ES-I3 (cell line): ENCODE data around the gene MYO19.
"Not testable (repeated sequence)": the region's sequence is repeated elsewhere in the genome, so short reads cannot be mapped to it uniquely, and the experiment has no call there.

Experiments
- H3K36me3 ChIP-seq: 2 replicates; pipeline ENCODE4 v1.6.1; 2013; ENCODE audit warnings: mild to moderate bottlenecking, low read length, control low read depth, moderate library complexity; ENCODE audit not compliant: insufficient read depth
- H3K4me1 ChIP-seq: 2 replicates; pipeline ENCODE4 v1.6.1; 2013; ENCODE audit warnings: mild to moderate bottlenecking, control low read depth, low read length; ENCODE audit not compliant: insufficient read depth
- H3K9ac ChIP-seq: 2 replicates; pipeline ENCODE4 v1.6.1; 2013; ENCODE audit warnings: low read depth, mild to moderate bottlenecking, low read length, moderate library complexity
- H3K9me3 ChIP-seq: 2 replicates; pipeline ENCODE4 v1.6.1; 2013; ENCODE audit warnings: mild to moderate bottlenecking, low read length, moderate library complexity; ENCODE audit not compliant: control insufficient read depth, insufficient read depth

The MYO19 gene

GRCh38 chr17:36475346-36475970, 59.2 kb downstream of the MYO19 start:
- Histone ChIP-seq H3K9me3 (no peaks in the 10 kb centered on the region), H3K9ac (no peak overlapping the region), H3K36me3 (no peaks in the 10 kb centered on the region), H3K4me1 (no peaks in the 10 kb centered on the region)

GRCh38 chr17:36474571-36474970, 60.1 kb downstream of the MYO19 start:
- Histone ChIP-seq H3K36me3 (no peaks in the 10 kb centered on the region), H3K9me3 (no peaks in the 10 kb centered on the region), H3K4me1 (no peaks in the 10 kb centered on the region), H3K9ac (no peak overlapping the region)

DNA sequence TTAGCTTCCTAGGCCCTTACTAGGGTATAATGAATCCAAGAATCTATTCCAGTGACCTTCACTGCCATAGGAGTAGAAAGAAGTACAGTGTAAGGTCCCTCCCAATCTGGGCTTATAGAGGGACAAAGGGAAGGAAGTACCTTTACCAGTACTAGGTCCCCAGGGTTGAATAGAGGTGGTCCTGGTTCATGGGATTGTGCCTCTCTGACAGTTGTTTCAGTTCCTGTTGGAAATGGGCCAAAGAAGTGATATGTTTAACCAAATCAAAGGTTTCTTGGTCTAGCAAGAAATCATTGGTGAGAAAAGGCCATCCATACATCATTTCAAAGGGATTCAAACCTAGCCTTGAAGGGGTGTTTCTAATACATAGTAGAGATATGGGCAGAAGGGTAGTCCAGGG, 64.2 kb downstream of the MYO19 start:
- Histone ChIP-seq H3K9me3 (no peaks in the 10 kb centered on the region), H3K9ac (no peak overlapping the region), H3K36me3 (no peaks in the 10 kb centered on the region), H3K4me1 (no peaks in the 10 kb centered on the region)

- H3K36me3 ChIP-seq = no peaks in the 10 kb centered on the region
- no peaks in the 10 kb centered on the region for H3K9me3 ChIP-seq
- no peak overlapping the region for H3K9ac ChIP-seq
- H3K4me1 ChIP-seq = no peaks in the 10 kb centered on the region
These were observed 64.9 kb downstream of the MYO19 start for GRCh38 chr17:36469733-36470132.

- Histone ChIP-seq H3K36me3 (no peaks in the 10 kb centered on the region), H3K9ac (no peak overlapping the region), H3K9me3 (no peaks in the 10 kb centered on the region), H3K4me1 (no peaks in the 10 kb centered on the region)
These were observed 65.6 kb downstream of the MYO19 start for GRCh38 chr17:36468903-36469635.

DNA sequence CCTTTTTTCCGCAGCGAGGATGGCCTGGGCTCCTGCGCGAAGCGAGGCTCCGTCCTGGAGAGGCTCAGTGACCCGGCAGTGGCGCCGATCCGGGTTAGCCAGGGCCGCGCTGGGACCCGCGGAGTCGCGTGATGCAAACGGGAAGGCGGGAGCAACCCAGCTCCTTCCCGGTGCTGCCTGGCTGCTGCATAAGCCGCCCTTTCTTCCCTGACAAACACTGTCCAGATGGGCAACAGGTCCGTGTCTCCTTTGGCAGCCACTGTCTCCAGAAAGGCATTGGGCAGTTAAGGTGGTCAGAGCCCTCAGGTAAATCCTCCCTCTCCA, 69.9 kb downstream of the MYO19 start:
- H3K36me3 ChIP-seq = no peaks in the 10 kb centered on the region
- H3K4me1 ChIP-seq = no peaks in the 10 kb centered on the region
- no peaks in the 10 kb centered on the region for H3K9me3 ChIP-seq
- no peak overlapping the region for H3K9ac ChIP-seq

GRCh38 chr17:36463916-36464764, 70.5 kb downstream of the MYO19 start:
- H3K9ac ChIP-seq = no peak overlapping the region
- H3K9me3 ChIP-seq = no peaks in the 10 kb centered on the region
- H3K36me3 ChIP-seq = no peaks in the 10 kb centered on the region
- H3K4me1 ChIP-seq = no peaks in the 10 kb centered on the region

- H3K4me1 ChIP-seq = no peaks in the 10 kb centered on the region
- no peaks in the 10 kb centered on the region for H3K9me3 ChIP-seq
- H3K9ac ChIP-seq = no peak overlapping the region
- H3K36me3 ChIP-seq = no peaks in the 10 kb centered on the region
These were observed 73.1 kb downstream of the MYO19 start for GRCh38 chr17:36461330-36462110.

DNA sequence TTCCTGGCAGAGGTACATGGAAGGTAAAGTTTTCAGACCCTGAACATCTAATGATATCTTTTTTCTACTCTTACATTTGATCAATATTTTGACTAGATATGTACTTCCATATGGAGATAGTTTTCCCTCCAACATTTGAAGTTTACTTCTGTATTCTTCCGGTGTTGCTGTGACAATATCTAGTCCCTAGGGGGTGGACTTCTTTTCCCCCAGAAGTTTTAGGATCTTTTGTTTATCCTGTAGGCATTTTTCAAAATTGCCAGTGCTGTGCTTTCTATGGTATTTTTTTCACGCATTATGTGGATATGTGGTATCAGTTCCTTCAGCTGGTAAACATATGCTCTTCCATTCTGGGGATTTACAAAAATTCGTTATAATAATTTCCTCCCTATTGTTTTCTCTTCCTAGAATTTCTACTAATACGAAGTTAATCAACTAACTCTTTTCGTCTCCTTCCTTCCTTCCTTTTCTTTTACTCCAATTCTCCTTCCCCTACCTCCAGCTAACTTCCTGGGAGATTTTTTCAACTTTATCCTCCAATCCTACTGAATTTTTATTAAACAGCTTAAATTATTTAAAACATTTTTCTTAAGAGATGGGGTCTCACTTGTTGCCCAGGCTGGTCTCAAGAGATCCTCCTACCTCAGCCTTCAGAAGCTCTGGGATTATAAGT, 74.3 kb downstream of the MYO19 start:
- H3K9me3 ChIP-seq = no peaks in the 10 kb centered on the region
- no peaks in the 10 kb centered on the region for H3K4me1 ChIP-seq
- H3K36me3 ChIP-seq = no peaks in the 10 kb centered on the region
- no peak overlapping the region for H3K9ac ChIP-seq

GRCh38 chr17:36459601-36460000, 75.1 kb downstream of the MYO19 start:
- Histone ChIP-seq H3K36me3 (no peaks in the 10 kb centered on the region), H3K9me3 (no peaks in the 10 kb centered on the region), H3K4me1 (no peaks in the 10 kb centered on the region), H3K9ac (no peak overlapping the region)

- H3K36me3 ChIP-seq = no peaks in the 10 kb centered on the region
- no peaks in the 10 kb centered on the region for H3K9me3 ChIP-seq
- no peaks in the 10 kb centered on the region for H3K4me1 ChIP-seq
- H3K9ac ChIP-seq = no peak overlapping the region
These were observed 75.6 kb downstream of the MYO19 start for GRCh38 chr17:36459045-36459444.

GRCh38 chr17:36457701-36458100, 77.0 kb downstream of the MYO19 start:
- H3K36me3 ChIP-seq, H3K4me1 ChIP-seq, H3K9me3 ChIP-seq, H3K9ac ChIP-seq: not testable (repeated sequence)

- H3K4me1 ChIP-seq, H3K36me3 ChIP-seq, H3K9ac ChIP-seq, H3K9me3 ChIP-seq: not testable (repeated sequence)
These were observed 81.8 kb downstream of the MYO19 start for GRCh38 chr17:36452888-36453287.

DNA sequence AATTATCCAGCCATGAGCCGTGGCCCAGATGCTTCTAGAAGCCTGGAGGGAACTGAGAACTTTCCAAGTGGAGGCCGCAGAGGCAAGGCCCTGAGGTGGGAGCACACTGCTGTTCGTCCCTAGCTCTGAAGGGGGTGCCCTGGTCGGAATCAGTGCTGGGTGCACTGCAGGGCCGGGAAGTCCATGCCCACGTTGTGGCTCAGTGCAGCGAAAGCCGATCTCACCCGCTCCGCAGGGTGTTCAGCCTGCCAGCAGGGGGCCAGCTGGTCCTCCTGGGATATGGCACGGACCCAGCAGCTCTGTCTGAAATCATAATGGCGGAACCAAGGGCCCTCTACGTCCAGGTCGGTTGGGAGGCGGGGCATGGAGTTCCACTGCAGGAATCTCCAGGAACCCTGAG, 84.7 kb downstream of the MYO19 start:
- not testable (repeated sequence) for H3K9ac ChIP-seq, H3K4me1 ChIP-seq, H3K9me3 ChIP-seq, H3K36me3 ChIP-seq
